NCI-H146 treated with DMSO at 0.1 percent for 48 hours (cell line): ENCODE results near the gene ODC1.

Source experiments
- DNase-seq: peaks from one replicate; lab custom pipeline; 2025; ENCODE audit not compliant: unreplicated experiment; lab: John Stamatoyannopoulos, UW

The ODC1 gene

GRCh38 chr2:10402062-10402585 is 46.0 kb downstream of the ODC1 start:
- no peak for DNase-seq

- DNase-seq = no peak
Observed at GRCh38 chr2:10400978-10401951, 46.9 kb downstream of the ODC1 start.

- no peak for DNase-seq
Observed at GRCh38 chr2:10400568-10400977, 47.6 kb downstream of the ODC1 start.

- no peak for DNase-seq
Observed at GRCh38 chr2:10400002-10400401, 48.1 kb downstream of the ODC1 start.

GRCh38 chr2:10399358-10399757 is 48.8 kb downstream of the ODC1 start:
- no peak for DNase-seq

- no peak for DNase-seq
Observed at GRCh38 chr2:10398496-10398895, 49.6 kb downstream of the ODC1 start.

GRCh38 chr2:10397878-10398277 is 50.2 kb downstream of the ODC1 start:
- DNase-seq = no peak

- DNase-seq = no peak
Observed at GRCh38 chr2:10397297-10397875, 50.7 kb downstream of the ODC1 start.

GRCh38 chr2:10396464-10396863 is 51.7 kb downstream of the ODC1 start:
- no peak for DNase-seq

- DNase-seq = no peak
Observed at GRCh38 chr2:10395893-10396292, 52.2 kb downstream of the ODC1 start.

GRCh38 chr2:10393640-10393982 is 54.5 kb downstream of the ODC1 start:
- DNase-seq = no peak

- DNase-seq = no peak
Observed at GRCh38 chr2:10392951-10393639, 55.0 kb downstream of the ODC1 start.

GRCh38 chr2:10392548-10392947 is 55.6 kb downstream of the ODC1 start:
- DNase-seq = no peak

- DNase-seq = no peak
Observed at GRCh38 chr2:10392100-10392499, 56.0 kb downstream of the ODC1 start.

GRCh38 chr2:10390369-10390801 is 57.7 kb downstream of the ODC1 start:
- DNase-seq = no peak
